Measurements from ENCODE around the gene NRAP. TPM values are rescaled to one million over a fixed set of nuclear protein-coding genes. Genes with fewer than 3 reads are reported as not detected.

NRAP gene
- total RNA-seq, 1 donor from 2014 or later: not detected

DNA sequence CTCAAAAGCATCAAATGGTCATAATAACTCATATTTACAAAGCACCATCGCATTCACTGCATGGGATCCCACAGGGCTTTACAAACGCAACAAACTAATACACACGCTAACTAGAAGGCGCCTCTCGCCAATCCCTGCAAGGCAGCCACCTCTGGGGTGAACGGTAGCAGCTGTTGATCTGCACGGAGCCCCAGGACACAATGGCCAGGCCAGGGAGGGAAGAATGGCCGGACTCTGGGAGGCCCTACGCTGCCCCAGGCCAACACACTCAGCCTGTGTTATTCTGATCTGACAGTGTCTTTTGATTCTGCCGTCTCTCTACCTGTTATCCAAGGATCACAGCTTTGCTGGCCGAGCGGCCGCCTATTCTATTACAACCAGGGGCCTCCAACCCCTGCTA, 69.2 kb downstream of the NRAP start:
- intact Hi-C loops (cut with DNase I): no loop called here
- ATAC-seq: no peak
- H3K4me1 ChIP-seq: no peaks in the 10 kb centered on the region

DNA sequence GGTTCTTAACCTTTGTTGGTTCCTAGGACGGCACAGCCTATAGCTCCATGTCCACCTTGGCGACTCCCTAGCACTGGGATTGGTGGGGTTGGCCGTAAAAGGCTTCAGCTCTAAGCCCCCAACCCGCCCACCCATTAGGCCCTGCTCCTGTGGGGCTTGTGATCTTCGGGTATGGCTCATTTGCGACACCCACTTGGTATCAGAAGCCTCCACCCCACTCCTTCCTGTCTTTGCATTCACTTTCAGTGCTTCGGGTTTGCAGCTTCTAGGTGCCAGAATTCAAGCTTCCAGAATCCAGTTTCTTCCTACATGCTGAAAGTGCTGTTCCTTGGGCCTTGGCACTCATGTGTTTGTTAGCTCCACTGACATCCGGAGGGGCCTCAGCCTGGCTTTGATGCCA, 71.5 kb downstream of the NRAP start:
- intact Hi-C loops (cut with DNase I): no loop called here
- no peaks in the 10 kb centered on the region for H3K27me3 ChIP-seq (ENCODE audit: low read depth)
- TF ChIP-seq, protein P1, sequence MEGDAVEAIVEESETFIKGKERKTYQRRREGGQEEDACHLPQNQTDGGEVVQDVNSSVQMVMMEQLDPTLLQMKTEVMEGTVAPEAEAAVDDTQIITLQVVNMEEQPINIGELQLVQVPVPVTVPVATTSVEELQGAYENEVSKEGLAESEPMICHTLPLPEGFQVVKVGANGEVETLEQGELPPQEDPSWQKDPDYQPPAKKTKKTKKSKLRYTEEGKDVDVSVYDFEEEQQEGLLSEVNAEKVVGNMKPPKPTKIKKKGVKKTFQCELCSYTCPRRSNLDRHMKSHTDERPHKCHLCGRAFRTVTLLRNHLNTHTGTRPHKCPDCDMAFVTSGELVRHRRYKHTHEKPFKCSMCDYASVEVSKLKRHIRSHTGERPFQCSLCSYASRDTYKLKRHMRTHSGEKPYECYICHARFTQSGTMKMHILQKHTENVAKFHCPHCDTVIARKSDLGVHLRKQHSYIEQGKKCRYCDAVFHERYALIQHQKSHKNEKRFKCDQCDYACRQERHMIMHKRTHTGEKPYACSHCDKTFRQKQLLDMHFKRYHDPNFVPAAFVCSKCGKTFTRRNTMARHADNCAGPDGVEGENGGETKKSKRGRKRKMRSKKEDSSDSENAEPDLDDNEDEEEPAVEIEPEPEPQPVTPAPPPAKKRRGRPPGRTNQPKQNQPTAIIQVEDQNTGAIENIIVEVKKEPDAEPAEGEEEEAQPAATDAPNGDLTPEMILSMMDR (IDR thresholded peaks at IDR 0.05): no peak
- no peak overlapping the region for H3K27ac ChIP-seq
- no peaks in the 10 kb centered on the region for H3K9me3 ChIP-seq
- no peaks in the 10 kb centered on the region for H3K36me3 ChIP-seq
- no peak for DNase-seq
- no peaks in the 10 kb centered on the region for H3K4me1 ChIP-seq
- ATAC-seq: no peak
- no peak overlapping the region for H3K4me3 ChIP-seq

More for the DNA sequence above, 69.2 kb downstream of the NRAP start:
- H3K9me3 ChIP-seq: no peaks in the 10 kb centered on the region
- DNase-seq: no peak
- TF ChIP-seq, protein P1 (IDR thresholded peaks at IDR 0.05): no peak
- H3K36me3 ChIP-seq: no peaks in the 10 kb centered on the region
- no peak overlapping the region for H3K27ac ChIP-seq
- H3K4me3 ChIP-seq: no peak overlapping the region
- no peaks in the 10 kb centered on the region for H3K27me3 ChIP-seq (ENCODE audit: low read depth)

DNA sequence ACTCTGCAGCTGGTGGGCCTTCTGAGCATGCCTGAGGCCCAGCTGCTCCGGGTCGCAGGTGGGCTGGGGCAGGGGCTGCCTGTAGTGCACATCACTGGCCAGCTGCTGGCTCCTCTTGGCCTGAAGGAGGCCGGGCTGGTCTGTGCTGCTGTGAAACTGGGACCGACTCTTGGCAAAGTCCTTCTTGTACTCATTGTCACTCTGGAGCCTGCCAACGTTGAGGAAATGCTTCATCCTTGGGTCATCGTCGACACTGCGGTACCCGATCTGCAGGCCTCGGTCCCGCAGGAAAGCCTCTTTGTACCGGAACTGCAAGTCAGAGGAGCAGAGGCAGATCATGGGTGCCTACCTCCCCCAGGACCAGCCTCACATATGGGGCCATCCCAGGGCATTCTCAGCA, 73.3 kb downstream of the NRAP start:
- no peak for DNase-seq
- no peaks in the 10 kb centered on the region for H3K4me1 ChIP-seq
- H3K27ac ChIP-seq: no peak overlapping the region
- no peaks in the 10 kb centered on the region for H3K9me3 ChIP-seq
- no peaks in the 10 kb centered on the region for H3K36me3 ChIP-seq
- no peaks in the 10 kb centered on the region for H3K27me3 ChIP-seq (ENCODE audit: low read depth)
- ATAC-seq: no peak
- intact Hi-C loops (cut with DNase I): no loop called here
- no peak overlapping the region for H3K4me3 ChIP-seq
- TF ChIP-seq, protein P1 (IDR thresholded peaks at IDR 0.05): no peak

DNA sequence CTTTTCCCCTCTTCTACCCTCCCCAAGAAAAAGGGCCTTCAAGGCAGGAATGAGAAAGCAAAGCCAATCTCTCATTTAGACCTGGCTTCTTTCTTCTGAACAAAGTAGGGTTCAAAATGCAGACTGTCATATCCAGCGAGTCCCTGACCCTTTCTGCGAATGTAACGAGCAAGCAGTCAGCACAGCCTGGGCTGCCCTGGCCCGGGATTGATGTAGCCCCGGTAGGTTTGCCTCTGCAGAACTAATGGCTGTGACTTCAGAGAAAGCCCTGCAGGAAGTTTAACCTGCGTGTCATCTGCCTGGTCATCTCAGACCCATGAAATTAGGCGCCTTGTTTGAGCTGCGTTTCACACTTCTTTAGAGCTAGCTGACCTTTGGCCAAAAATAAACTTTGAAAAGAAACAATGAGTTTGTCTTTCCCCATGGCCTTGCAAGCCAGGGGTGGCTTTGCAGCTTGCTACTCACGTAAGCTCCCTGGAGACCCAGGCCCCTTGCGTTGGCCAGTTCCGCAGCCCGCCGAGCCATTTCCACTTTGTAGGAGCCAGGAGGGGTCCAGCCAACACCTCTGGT, 74.6 kb downstream of the NRAP start:
- TF ChIP-seq, protein P1 (IDR thresholded peaks at IDR 0.05): no peak
- ATAC-seq (no peak), DNase-seq (no peak)
- no peak overlapping the region for H3K27ac ChIP-seq
- H3K36me3 ChIP-seq: no peaks in the 10 kb centered on the region
- intact Hi-C loops (cut with DNase I): no loop called here
- H3K4me1 ChIP-seq: no peaks in the 10 kb centered on the region
- H3K27me3 ChIP-seq (ENCODE audit: low read depth): no peaks in the 10 kb centered on the region
- H3K4me3 ChIP-seq: no peak overlapping the region
- H3K9me3 ChIP-seq: no peaks in the 10 kb centered on the region

DNA sequence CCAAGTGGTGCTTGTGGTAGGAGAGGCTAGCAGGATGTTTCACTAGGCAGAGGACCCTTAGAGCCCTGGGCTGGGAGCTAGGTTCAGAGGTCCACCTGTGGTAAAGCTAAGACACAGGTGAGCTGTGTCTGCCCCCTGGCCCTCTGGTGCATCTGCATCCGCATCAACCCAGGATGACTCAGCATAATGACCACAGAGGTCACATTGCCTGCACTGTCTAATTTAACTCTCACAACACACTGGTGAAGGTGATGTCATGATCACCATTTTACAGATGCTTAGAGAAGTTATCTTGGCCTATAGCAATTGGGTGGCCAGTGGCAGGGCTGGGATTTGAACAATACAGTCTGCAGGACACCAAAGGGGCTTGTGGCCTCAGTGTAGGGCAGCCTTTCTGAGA, 77.9 kb downstream of the NRAP start:
- H3K4me3 ChIP-seq: no peak overlapping the region
- ATAC-seq (no peak), DNase-seq (no peak)
- TF ChIP-seq, protein P1 (IDR thresholded peaks at IDR 0.05): no peak
- no peaks in the 10 kb centered on the region for H3K9me3 ChIP-seq
- H3K27ac ChIP-seq: no peak overlapping the region
- no peaks in the 10 kb centered on the region for H3K4me1 ChIP-seq
- intact Hi-C loops (cut with DNase I): no loop called here
- no peaks in the 10 kb centered on the region for H3K27me3 ChIP-seq (ENCODE audit: low read depth)
- no peaks in the 10 kb centered on the region for H3K36me3 ChIP-seq
